NOMO-1 treated with DMSO at 0.1 percent for 48 hours (cell line): ENCODE measurements around the gene MAFB.
A peak's percentile ranks its signal among the peaks of the same experiment; 100 is the strongest.

ENCODE experiments used
- DNase-seq: peaks from one replicate; lab custom pipeline; 2025; ENCODE audit not compliant: unreplicated experiment; lab: John Stamatoyannopoulos, UW

The MAFB gene

GRCh38 chr20:40703975-40704530 is 15.0 kb upstream of the MAFB start:
- no peak for DNase-seq

GRCh38 chr20:40702504-40702903 is 13.5 kb upstream of the MAFB start:
- DNase-seq, result peak; percentile 2

- no peak for DNase-seq
Observed at GRCh38 chr20:40698744-40699143, 9.7 kb upstream of the MAFB start.

GRCh38 chr20:40698281-40698680 is 9.2 kb upstream of the MAFB start:
- no peak for DNase-seq

- no peak for DNase-seq
Observed at GRCh38 chr20:40697541-40697940, 8.5 kb upstream of the MAFB start.

- no peak for DNase-seq
Observed at GRCh38 chr20:40695214-40695613, 6.2 kb upstream of the MAFB start.

GRCh38 chr20:40694246-40694645 is 5.2 kb upstream of the MAFB start:
- no peak for DNase-seq

GRCh38 chr20:40692240-40693011 is 3.4 kb upstream of the MAFB start:
- no peak for DNase-seq

GRCh38 chr20:40691566-40692239 is 2.7 kb upstream of the MAFB start:
- no peak for DNase-seq

GRCh38 chr20:40690836-40691565 is 2.0 kb upstream of the MAFB start:
- no peak for DNase-seq

GRCh38 chr20:40689943-40690835 is 1.2 kb upstream of the MAFB start:
- peak; percentile 79 for DNase-seq

- DNase-seq, result no peak
Observed at GRCh38 chr20:40688129-40689099, 622 bp downstream of the MAFB start.

GRCh38 chr20:40687384-40688128 is 1.5 kb downstream of the MAFB start:
- DNase-seq, result peak; percentile 45

- DNase-seq, result no peak
Observed at GRCh38 chr20:40686893-40687292, 2.1 kb downstream of the MAFB start.

GRCh38 chr20:40686434-40686882 is 2.6 kb downstream of the MAFB start:
- DNase-seq, result no peak

- no peak for DNase-seq
Observed at GRCh38 chr20:40685349-40685748, 3.7 kb downstream of the MAFB start.

GRCh38 chr20:40683894-40684268 is 5.2 kb downstream of the MAFB start:
- no peak for DNase-seq

GRCh38 chr20:40683221-40683893 is 5.7 kb downstream of the MAFB start:
- no peak for DNase-seq
